Measurements from ENCODE around the gene TMEM51.

TMEM51 gene

DNA sequence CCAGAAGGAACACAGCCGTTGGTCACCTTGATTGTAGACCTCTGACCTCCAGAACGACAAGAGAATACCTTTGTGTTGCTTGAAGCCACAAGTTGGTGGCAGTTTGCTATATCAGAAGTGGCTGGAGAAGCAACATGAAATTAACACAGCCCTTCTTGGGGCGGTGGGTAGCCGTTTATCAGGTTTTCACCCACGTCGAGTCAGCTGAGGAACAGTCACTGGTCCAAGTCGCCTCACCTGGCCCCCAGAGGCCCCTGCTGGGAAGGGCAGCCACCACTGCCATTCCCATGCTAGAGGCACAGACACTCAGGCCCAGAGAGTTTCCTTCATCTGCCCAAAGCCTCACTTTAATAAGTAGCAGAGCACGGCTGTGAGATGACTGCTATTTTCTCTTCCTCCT lies 37.7 kb downstream of the TMEM51 start:
- Histone ChIP-seq H3K4me3 (replicated peaks; ENCODE audit: insufficient read depth, low read length) (no peak overlapping the region), H3K27ac (replicated peaks) (no peak overlapping the region), H3K27me3 (ENCODE audit: insufficient read depth, poor library complexity, severe bottlenecking) (no peaks in the 10 kb centered on the region)
- DNase-seq (ENCODE audit: low read depth in 1 of 2, low spot score in 1 of 2), result no peak
- no peak for TF ChIP-seq GABPA (IDR thresholded peaks at IDR 0.05; ENCODE audit: low read depth)

DNA sequence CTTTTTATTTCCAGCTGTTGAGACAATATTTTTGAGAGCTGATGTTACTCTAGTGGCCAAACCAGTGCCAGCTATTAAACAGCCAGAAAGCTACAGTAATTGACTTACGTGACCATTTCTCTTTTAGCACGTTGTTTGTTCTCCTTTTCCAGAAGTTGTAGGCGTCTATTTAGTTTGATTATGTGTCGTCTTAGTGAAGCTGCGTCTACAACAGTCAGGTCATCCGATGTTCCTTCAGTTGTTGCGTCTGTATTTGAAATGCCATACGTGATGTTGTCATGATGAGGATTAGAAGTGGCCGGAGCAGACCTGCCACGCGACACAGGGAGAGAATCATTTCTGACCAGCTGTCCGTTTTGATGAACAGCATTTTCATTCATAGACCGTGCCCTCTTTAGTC lies 38.2 kb downstream of the TMEM51 start:
- no peak for DNase-seq (ENCODE audit: low read depth in 1 of 2, low spot score in 1 of 2)
- H3K27me3 ChIP-seq (ENCODE audit: insufficient read depth, poor library complexity, severe bottlenecking), result no peaks in the 10 kb centered on the region
- H3K4me3 ChIP-seq (replicated peaks; ENCODE audit: insufficient read depth, low read length), result no peak overlapping the region
- H3K27ac ChIP-seq (replicated peaks), result no peak overlapping the region
- no peak for TF ChIP-seq POLR2AphosphoS5 (IDR thresholded peaks at IDR 0.05; ENCODE audit: low read depth)
- TF ChIP-seq SPI1 (IDR thresholded peaks at IDR 0.05; ENCODE audit: borderline replicate concordance, low read depth), result no peak
- TF ChIP-seq, protein P1, sequence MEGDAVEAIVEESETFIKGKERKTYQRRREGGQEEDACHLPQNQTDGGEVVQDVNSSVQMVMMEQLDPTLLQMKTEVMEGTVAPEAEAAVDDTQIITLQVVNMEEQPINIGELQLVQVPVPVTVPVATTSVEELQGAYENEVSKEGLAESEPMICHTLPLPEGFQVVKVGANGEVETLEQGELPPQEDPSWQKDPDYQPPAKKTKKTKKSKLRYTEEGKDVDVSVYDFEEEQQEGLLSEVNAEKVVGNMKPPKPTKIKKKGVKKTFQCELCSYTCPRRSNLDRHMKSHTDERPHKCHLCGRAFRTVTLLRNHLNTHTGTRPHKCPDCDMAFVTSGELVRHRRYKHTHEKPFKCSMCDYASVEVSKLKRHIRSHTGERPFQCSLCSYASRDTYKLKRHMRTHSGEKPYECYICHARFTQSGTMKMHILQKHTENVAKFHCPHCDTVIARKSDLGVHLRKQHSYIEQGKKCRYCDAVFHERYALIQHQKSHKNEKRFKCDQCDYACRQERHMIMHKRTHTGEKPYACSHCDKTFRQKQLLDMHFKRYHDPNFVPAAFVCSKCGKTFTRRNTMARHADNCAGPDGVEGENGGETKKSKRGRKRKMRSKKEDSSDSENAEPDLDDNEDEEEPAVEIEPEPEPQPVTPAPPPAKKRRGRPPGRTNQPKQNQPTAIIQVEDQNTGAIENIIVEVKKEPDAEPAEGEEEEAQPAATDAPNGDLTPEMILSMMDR (IDR thresholded peaks at IDR 0.05; ENCODE audit: insufficient read depth, low read length), result no peak
- no peak for TF ChIP-seq REST (IDR thresholded peaks at IDR 0.05; ENCODE audit: insufficient replicate concordance, low read depth)
- no peak for TF ChIP-seq GABPA (IDR thresholded peaks at IDR 0.05; ENCODE audit: low read depth)

- no peaks in the 10 kb centered on the region for H3K27me3 ChIP-seq (ENCODE audit: insufficient read depth, poor library complexity, severe bottlenecking)
- no peak for DNase-seq (ENCODE audit: low read depth in 1 of 2, low spot score in 1 of 2)
- TF ChIP-seq, protein P1 (IDR thresholded peaks at IDR 0.05; ENCODE audit: insufficient read depth, low read length), result no peak
- TF ChIP-seq POLR2AphosphoS5 (IDR thresholded peaks at IDR 0.05; ENCODE audit: low read depth) (no peak), GABPA (IDR thresholded peaks at IDR 0.05; ENCODE audit: low read depth) (no peak), REST (IDR thresholded peaks at IDR 0.05; ENCODE audit: insufficient replicate concordance, low read depth) (no peak), SPI1 (IDR thresholded peaks at IDR 0.05; ENCODE audit: borderline replicate concordance, low read depth) (no peak)
- H3K27ac ChIP-seq (replicated peaks), result no peak overlapping the region
- H3K4me3 ChIP-seq (replicated peaks; ENCODE audit: insufficient read depth, low read length), result no peak overlapping the region
Measured at GRCh38 chr1:15192916-15193550, 39.5 kb downstream of the TMEM51 start.

DNA sequence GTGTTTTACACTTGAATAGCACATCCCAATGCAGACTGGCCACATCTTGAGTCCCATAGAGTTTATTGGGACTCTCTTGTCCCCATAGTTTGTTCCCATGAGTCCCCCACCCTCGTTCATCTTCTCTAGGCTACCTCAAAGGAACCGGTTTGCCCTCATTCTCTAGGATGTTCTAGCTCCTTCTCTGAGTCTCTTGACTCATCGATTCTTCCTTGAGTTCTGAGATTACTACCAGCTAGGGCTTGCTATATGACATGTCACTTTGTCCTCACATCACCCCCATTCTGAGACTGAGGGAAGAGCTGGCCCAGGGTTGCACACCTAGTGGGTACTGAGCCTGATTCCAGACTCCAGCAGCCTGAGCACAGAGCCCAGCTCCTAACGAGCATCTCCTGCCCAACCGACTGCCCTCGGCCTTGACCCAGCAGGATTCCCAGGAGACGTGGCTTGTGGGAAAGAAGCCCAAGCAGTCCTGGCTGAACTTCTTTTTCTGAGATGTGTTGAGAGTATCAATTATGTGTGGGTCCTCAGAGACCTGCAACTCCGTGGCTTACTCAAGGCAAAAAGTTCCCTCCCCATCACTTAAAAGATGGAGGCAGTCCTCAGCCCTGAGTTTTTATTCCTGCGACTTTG lies 42.0 kb downstream of the TMEM51 start:
- TF ChIP-seq SPI1 (IDR thresholded peaks at IDR 0.05; ENCODE audit: borderline replicate concordance, low read depth) (no peak), POLR2AphosphoS5 (IDR thresholded peaks at IDR 0.05; ENCODE audit: low read depth) (no peak), REST (IDR thresholded peaks at IDR 0.05; ENCODE audit: insufficient replicate concordance, low read depth) (no peak), GABPA (IDR thresholded peaks at IDR 0.05; ENCODE audit: low read depth) (no peak)
- TF ChIP-seq, protein P1 (IDR thresholded peaks at IDR 0.05; ENCODE audit: insufficient read depth, low read length), result no peak
- no peak overlapping the region for H3K27ac ChIP-seq (replicated peaks)
- H3K4me3 ChIP-seq (replicated peaks; ENCODE audit: insufficient read depth, low read length), result no peak overlapping the region
- H3K27me3 ChIP-seq (ENCODE audit: insufficient read depth, poor library complexity, severe bottlenecking), result no peaks in the 10 kb centered on the region
- no peak for DNase-seq (ENCODE audit: low read depth in 1 of 2, low spot score in 1 of 2)
